ENCODE results near the gene ARPC3.
A peak's percentile ranks its signal among the peaks of the same experiment; 100 is the strongest.
"Not testable (repeated sequence)": the region's sequence is repeated elsewhere in the genome, so short reads cannot be mapped to it uniquely, and the experiment has no call there.

The ARPC3 gene

DNA sequence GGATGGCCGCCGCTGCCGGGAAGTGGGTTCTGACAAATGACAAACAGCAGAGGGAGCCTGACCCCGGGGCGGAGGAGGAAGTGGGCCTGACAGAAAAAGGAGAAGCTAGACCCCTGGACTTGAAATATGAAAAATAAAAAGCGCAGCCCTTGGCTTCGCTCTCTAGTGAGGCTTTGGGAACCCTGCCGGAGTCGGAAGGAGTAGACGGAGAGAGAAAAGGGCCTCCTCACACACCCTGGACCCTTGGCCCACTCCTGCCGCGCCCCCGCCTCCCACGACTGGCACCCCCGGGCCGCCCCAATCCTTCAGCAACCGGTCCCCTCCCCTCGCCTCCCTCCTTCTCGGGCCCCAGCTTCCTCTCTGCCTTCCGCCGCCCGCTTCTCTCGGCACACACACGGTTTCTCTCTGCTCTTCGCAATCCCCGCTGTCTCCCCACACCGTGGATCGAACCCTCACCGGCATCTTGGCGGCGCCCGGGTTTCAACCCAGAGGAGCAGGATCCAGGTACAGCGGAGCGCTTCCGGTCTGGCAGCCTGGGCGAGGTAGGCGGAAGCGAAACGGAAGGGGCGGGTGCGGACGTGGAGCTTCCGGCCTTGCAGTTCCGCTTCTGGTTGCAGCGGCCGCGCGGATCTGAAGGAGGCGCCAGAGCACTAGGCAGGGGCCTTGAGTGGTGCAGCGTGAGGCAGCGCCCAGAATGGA, at the start of gene ARPC3:
ARPC3 (minus strand) TSS at position 539 of the 699 bp plus-strand sequence; CDS start at position 462, 77 bp downstream.
- DNase-seq (ENCODE audit: low spot score) = peak; percentile 98

DNA sequence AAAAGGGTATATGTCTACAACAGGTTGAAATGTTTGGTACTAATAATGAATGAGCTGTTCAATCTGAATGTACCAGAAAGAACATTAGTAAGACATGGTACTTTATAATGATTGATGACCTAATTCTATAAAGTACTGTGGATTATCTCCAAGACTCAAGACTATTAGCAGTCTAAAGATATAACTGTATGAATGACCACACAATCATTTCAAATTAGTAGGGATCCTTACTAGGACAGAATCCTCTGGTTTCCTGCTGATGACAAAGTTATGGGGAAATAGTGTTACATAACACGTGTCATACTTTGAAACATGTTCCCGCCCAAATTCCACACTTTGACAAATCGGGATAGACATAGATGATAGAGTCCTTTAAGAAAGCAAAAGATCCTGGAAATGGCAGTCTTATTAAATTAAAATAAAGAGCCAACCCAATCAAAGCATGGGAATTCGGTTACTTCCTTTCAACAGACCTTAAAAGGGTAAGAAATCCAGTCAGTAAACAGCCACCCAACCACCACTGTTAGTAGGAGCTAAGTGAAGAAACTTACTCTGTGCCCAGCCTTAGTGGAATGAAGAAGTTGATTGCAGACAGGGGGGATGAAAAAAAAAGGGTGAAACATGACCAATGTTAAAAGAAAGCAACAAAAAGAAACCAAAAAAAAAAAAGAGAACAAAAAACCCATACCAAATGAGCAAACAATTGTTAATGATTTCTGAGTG, 49.0 kb upstream of the ARPC3 start:
- DNase-seq (ENCODE audit: low spot score) = no peak

GRCh38 chr12:110475426-110475825, 25.3 kb upstream of the ARPC3 start:
- no peak for DNase-seq (ENCODE audit: low spot score)

DNA sequence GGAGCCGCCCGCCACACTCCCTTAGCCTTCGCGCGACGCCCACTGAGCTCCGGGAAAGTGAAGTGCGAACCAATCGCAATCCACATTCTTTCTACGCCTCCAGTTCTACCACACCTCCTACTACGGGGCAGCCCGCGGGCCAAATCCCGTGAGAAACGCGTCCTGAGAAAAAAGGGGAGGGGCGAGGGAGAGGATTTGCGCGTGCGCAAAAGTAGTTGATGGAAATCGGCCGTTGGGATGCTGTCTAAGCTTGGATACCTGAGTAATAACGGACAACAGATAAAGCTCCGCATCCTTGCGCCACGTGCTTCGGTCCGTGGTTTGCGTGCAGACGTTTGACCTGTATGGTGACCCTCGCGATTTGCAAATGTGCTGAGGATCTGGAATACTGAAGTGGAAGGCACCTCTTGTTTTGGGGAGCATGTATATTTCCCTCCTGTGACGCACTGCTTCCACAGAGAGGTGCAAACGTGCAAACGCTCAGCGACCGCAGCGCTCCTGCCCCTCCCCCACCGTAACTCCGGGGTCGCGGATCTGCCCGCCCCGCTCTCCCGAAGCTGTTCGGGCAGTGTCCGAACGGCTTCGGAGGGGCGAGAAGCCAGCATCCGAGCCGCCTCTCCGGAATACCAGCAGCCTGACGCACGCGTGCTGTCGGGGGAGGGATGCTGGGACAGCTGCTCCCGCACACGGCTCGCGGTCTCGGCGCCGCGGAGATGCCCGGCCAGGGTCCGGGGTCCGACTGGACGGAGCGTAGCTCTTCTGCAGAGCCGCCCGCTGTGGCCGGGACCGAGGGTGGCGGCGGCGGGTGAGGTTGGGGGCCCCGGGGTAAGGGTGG, 18.3 kb upstream of the ARPC3 start, which contains the start of the genes FAM216A and GPN3:
FAM216A (plus strand) TSS at position 632 of the 835 bp plus-strand sequence; CDS start at position 663, 31 bp downstream.
GPN3 (minus strand) TSS at position 44 of the 835 bp plus-strand sequence. CDS start 54 bp downstream, outside the sequence.
- DNase-seq (ENCODE audit: low spot score) = peak; percentile 98

DNA sequence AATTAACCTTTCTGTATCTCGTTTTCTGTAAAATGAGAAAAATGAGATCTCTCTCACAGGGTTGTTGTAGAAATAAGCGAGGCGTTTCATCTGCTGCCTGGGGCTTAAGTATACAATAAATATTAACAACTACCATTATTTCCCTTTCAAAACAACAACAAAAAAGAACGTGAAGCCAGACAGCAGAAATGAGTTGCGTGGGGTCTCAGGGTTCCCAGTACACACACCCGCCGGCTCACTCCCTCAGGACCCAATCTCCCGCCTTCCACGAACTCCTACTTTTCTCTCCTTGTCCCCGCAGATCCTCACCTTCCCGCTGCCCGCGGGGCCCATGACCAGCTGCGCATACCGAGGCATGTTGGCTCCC, 17.7 kb upstream of the ARPC3 start:
- no peak for DNase-seq (ENCODE audit: low spot score)

- no peak for DNase-seq (ENCODE audit: low spot score)
These were observed 16.7 kb upstream of the ARPC3 start for GRCh38 chr12:110466791-110467190.

DNA sequence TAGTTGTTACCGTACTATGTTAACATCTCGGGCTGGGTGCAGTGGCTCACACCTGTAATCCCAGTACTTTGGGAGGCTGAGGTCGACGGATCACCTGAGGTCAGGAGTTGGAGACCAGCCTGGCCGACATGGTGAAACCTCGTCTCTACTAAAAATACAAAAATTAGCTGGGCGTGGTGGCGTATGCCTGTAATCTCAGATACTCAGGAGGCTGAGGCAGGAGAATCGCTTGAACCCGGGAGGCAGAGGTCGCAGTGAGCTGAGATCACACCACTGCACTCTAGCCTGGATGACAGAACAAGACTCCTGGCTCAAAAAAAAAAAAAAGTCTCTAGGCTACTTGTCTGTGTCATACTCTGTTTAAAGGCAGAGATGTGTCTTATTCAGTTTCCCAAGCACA, 15.6 kb upstream of the ARPC3 start:
- DNase-seq (ENCODE audit: low spot score) = not testable (repeated sequence)

- no peak for DNase-seq (ENCODE audit: low spot score)
These were observed 14.9 kb upstream of the ARPC3 start for GRCh38 chr12:110465024-110465423.

GRCh38 chr12:110461189-110461588, 11.1 kb upstream of the ARPC3 start:
- DNase-seq (ENCODE audit: low spot score) = not testable (repeated sequence)

GRCh38 chr12:110458756-110459155, 8.6 kb upstream of the ARPC3 start:
- peak; percentile 54 for DNase-seq (ENCODE audit: low spot score)

DNA sequence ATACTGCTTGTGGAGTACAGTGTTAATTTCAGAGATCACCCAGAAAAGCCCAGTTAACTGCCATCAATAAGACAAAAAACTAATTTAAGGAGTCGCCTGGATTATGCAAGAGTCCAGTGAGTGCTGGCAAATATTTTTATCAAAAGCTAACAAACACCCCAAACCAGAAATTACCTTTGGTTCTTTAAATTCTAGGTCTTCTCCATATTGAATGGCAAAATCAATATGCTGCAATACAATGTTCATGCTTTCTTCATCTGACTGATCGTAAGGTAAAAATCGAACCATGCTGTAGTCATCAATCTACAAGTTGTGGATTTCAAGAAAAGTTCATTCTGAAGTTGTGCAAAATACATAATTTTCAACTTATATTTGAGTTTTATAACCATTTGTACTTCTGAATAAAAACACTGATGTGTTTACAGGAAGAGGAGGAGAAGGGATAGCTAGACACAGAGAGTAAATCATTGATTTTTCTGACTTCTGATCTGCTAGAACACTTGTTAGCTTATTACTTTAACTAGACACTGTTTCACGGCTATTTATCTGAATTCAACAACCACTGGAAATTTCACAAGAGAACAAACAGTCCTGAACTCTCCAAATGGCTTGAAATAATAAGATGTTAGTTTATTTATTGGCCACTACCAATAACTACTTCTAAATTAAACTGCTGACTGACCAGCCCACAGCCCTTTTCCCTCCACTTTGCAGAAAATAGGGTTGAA, 3.6 kb upstream of the ARPC3 start:
- DNase-seq (ENCODE audit: low spot score) = no peak

- peak; percentile 26 for DNase-seq (ENCODE audit: low spot score)
These were observed 1.1 kb upstream of the ARPC3 start for GRCh38 chr12:110451263-110451662.

- no peak for DNase-seq (ENCODE audit: low spot score)
These were observed 5.7 kb downstream of the ARPC3 start for GRCh38 chr12:110444455-110444854.

- no peak for DNase-seq (ENCODE audit: low spot score)
These were observed 13.9 kb downstream of the ARPC3 start for GRCh38 chr12:110436231-110436630.

- no peak for DNase-seq (ENCODE audit: low spot score)
These were observed 18.1 kb downstream of the ARPC3 start for GRCh38 chr12:110431957-110432587.

GRCh38 chr12:110429676-110430075, 20.5 kb downstream of the ARPC3 start:
- DNase-seq (ENCODE audit: low spot score) = not testable (repeated sequence)

DNA sequence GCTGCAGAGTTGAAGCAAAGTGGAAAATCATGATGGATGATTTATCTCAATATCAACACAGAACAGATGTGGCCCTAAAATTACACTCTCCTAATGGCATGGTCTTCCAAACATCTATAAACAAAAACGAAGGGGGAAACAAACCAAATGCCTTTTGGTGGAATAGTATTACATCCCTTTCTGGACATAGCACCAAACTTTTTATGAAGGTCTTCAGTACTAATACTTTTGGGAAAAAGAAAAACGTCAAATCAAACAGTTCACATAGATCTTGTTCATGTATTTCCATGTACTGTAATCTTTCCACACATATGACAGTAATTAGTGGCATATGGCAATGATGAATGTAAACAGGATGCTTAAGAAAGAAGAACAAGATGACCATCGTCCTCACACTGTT, 23.7 kb downstream of the ARPC3 start:
- DNase-seq (ENCODE audit: low spot score) = no peak

DNA sequence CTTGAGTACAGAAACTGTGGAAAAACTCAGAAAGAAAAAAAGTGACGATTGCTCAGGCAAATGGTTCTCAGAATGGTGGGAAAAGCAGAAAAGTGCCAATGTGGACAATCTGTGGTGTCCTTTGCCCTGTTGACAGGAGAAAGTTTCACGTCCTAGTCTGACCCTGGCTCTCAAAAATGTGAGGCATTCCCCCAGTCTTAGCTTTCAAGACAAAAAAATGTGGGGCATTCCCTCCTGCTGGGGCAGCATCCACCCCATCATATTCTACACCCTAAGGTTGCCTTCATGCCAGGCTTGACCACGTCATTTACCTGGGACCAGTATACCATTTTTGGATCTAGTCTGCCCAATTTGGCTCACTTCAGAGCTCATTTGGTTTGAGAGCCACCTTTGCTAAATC, 25.9 kb downstream of the ARPC3 start:
- no peak for DNase-seq (ENCODE audit: low spot score)

GRCh38 chr12:110421701-110422100, 28.4 kb downstream of the ARPC3 start:
- no peak for DNase-seq (ENCODE audit: low spot score)

DNA sequence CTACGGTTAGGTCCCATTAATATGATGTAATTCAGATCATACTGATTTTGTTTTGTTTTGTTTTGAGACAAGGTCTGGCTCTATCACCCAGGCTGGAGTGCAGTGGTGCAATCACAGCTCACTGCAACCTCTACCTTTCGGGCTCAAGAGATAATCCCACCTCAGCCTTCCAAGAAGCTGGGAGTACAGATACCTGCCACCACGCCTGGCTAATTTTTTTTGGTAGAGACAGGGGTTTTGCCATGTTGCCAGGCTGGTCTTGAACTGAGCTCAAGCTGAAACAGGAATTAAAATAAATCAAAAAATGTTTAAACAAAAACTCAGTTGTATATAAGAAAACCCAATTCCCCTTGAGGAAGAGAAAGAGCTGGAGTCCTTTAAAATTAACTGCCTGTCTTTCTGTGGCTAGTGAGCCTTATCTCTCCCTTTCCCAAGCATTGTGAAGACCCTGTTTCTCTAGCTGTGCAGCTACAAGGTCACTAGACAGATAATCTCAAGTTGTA, 28.9 kb downstream of the ARPC3 start:
- no peak for DNase-seq (ENCODE audit: low spot score)

- not testable (repeated sequence) for DNase-seq (ENCODE audit: low spot score)
These were observed 29.5 kb downstream of the ARPC3 start for GRCh38 chr12:110420644-110421043.
